ENCODE measurements around the gene ACBD6.

Gene ACBD6

DNA sequence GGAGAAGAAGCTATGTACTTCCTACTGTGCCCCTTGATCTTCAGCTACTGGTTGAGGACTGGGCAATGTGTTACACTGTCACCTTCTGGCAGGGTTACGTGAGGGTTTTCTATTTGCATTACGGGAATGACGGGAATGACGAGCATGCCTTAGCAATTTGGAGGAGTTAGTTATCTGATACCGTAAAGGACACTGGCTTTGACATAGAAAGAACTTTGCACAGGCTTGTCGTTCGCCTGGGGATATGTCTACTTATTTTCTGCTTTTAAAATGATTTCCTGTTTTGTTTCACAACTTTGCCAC is 19.8 kb upstream of the ACBD6 start:
- DNase-seq (ENCODE audit: low read depth in 1 of 2, low spot score in 1 of 2) = peak in 1 of 2 experiments; percentile 64
- no peak for TF ChIP-seq JUND (IDR thresholded peaks at IDR 0.05; ENCODE audit: low read depth)
- in situ Hi-C loops (cut with HindIII; ENCODE audit: low pct_unique_long_range_greater_than_20kb, low sequenced_read_pairs) = loop anchor here (10.0 kb wide), 1 partner anchor 643 kb away; no protein-coding TSS in a partner anchor

DNA sequence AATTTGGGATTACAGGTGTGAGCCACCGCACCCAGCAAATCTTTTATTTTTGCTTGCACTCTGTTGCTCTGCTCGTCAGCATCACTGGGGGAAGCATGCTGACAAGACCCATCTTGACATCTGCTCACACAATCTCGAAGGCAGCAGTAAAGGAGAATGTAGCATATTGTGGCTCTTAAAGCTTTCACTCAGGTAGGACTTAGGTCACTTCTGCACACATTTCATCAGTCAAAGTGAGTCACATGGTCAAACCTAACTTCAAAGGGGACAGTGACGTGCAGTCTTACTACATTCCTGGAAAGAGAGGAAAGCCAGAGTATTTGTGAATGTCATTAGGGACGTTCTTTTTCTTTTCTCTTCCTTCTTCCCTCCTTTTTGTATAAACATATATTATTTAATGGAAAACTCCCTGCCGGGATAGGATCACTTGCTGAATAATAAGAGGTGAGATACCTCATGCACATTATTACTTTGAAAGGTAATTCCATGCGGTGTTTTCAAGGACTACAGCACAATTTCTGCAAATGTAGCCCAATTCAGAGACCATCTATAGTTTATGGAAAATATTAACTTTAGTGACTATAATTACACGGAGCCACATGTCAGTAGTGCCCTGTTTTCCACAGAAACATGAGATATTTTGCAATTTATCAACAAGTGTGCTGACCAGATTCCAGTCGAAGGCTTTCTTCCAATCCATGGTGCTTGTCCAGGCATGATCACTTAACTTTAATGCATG is 19.3 kb upstream of the ACBD6 start:
- peak in 1 of 2 experiments; percentile 37 for DNase-seq (ENCODE audit: low read depth in 1 of 2, low spot score in 1 of 2)
- in situ Hi-C loops (cut with HindIII; ENCODE audit: low pct_unique_long_range_greater_than_20kb, low sequenced_read_pairs) = loop anchor here (10.0 kb wide), 1 partner anchor 643 kb away; no protein-coding TSS in a partner anchor
- TF ChIP-seq JUND (IDR thresholded peaks at IDR 0.05; ENCODE audit: low read depth) = no peak

DNA sequence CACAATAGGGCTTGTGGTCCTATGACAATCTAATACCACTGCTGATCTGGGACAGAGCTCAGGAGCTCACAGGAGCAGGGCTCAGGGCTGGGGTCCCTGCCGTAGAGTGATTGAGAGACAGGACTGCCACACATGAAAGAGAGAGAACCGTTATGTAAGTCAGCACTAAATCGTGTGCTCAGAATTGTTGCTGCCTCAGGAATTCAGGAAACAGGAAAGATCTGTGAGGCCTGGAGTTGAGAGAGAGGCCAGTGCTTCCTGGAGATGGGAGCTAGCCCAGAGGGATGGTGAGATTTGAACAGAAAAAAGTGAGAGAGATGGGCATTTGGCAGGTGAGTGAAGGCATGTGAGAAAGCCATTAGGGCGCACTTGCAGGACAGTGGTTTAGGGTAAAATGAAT is 17.5 kb upstream of the ACBD6 start:
- in situ Hi-C loops (cut with HindIII; ENCODE audit: low pct_unique_long_range_greater_than_20kb, low sequenced_read_pairs) = loop anchor here (10.0 kb wide), 1 partner anchor 645 kb away; no protein-coding TSS in a partner anchor
- DNase-seq (ENCODE audit: low read depth in 1 of 2, low spot score in 1 of 2) = no peak
- no peak for TF ChIP-seq JUND (IDR thresholded peaks at IDR 0.05; ENCODE audit: low read depth)

DNA sequence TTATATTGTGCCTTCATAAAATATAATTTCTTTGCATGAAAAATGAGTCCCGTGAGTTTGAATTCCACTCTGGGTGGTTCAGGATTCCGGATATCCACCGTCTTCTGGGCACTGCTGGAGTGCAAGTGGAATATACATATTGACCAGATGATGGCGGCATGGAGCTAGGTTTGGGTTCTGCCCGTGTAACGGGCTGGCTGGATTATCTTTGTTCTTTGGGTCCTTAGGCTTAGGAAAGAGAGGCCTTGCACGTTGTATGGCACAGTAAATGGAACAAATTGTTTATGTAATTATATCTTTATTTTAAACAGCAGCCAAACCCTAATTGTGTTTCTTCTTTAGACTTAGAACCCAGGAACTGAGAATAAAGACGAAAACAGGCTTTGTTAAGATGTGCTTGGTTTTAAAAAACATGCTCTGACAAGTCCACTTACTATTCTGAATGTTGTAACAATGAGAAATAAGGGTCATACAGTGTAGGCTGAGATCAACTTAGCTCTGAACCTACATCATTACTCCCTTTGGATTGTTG is 13.5 kb upstream of the ACBD6 start:
- no peak for TF ChIP-seq JUND (IDR thresholded peaks at IDR 0.05; ENCODE audit: low read depth)
- peak; percentile 65 to 83 for DNase-seq (ENCODE audit: low read depth in 1 of 2, low spot score in 1 of 2)
- in situ Hi-C loops (cut with HindIII; ENCODE audit: low pct_unique_long_range_greater_than_20kb, low sequenced_read_pairs) = no loop called here

DNA sequence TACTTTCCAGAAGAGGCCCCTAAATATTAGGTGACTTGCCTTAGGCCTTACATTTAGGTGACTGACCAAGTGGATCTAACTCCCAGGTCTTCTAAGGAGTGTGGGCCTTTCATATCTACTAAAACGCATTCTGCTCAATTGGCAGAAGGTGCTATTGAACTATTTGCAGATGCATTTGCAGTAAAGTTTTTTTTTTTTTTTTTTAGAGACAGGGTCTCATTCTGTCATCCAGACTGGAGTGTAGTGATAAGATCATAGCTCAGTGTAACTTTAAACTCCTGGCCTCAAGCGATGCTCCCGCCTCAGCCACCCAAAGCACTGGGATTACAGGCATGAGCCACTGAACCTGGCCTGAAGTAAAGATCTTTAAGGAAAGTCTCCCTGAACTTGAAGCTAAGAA is 13.0 kb upstream of the ACBD6 start:
- no peak for TF ChIP-seq JUND (IDR thresholded peaks at IDR 0.05; ENCODE audit: low read depth)
- DNase-seq (ENCODE audit: low read depth in 1 of 2, low spot score in 1 of 2) = no peak
- in situ Hi-C loops (cut with HindIII; ENCODE audit: low pct_unique_long_range_greater_than_20kb, low sequenced_read_pairs) = no loop called here

DNA sequence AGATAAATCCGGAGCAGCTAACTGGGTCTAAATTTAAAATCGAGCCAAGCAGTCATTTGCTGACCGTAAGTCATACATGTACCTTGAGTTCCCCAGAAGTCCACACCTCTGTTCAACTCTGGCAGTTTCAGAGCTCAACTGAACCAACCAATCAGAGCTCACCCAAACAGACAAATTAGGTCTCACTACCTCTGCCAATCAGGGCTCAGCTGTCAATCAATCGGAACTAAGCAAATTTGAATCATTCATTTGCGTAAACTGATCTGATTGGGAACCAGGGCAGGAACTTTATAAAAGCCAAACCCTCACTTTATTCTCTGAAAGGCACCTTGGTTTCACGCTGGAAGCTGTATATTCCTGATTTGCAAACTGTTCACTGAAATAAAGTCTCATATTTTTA is 11.2 kb upstream of the ACBD6 start:
- DNase-seq (ENCODE audit: low read depth in 1 of 2, low spot score in 1 of 2) = peak in 1 of 2 experiments; percentile 34
- TF ChIP-seq JUND (IDR thresholded peaks at IDR 0.05; ENCODE audit: low read depth) = no peak
- in situ Hi-C loops (cut with HindIII; ENCODE audit: low pct_unique_long_range_greater_than_20kb, low sequenced_read_pairs) = no loop called here

DNA sequence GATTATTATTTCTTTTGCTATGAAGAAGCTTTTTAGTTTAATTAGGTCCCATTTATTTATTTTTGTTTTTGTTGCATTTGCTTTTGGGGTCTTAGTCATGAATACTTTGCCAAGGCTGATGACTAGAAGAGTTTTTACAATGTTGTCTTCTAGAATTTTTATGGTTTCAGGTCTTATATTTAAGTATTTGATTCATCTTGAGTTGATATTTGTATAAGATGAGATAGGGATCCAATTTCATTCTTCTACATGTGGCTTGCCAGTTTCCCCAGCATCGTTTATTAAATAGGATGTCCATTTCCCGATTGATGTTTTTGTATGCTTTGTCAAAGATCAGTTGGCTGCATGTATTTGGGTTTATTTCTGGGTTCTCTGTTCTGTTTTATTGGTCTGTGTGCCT is 8.5 kb upstream of the ACBD6 start:
- no peak for TF ChIP-seq JUND (IDR thresholded peaks at IDR 0.05; ENCODE audit: low read depth)
- DNase-seq (ENCODE audit: low read depth in 1 of 2, low spot score in 1 of 2) = no peak
- in situ Hi-C loops (cut with HindIII; ENCODE audit: low pct_unique_long_range_greater_than_20kb, low sequenced_read_pairs) = no loop called here

DNA sequence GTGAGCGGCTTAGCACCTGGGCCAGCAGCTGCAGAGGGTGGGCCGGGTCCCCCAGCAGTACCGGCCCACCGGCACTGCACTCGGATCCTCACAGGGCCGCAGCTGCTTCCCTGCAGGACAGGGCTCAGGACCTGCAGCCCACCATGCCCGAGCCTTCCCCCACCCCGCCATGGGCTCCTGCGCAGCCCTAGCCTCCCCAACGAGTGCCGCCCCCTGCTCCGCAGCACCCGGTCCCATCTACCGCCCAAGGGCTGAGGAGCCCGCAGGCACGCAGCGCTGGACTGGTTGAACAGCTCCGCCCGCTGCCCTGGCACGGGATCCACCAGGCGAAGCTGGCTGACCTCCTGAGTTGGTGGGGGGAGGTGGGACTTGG is 6.3 kb upstream of the ACBD6 start:
- in situ Hi-C loops (cut with HindIII; ENCODE audit: low pct_unique_long_range_greater_than_20kb, low sequenced_read_pairs) = no loop called here
- TF ChIP-seq JUND (IDR thresholded peaks at IDR 0.05; ENCODE audit: low read depth) = no peak
- DNase-seq (ENCODE audit: low read depth in 1 of 2, low spot score in 1 of 2) = no peak

DNA sequence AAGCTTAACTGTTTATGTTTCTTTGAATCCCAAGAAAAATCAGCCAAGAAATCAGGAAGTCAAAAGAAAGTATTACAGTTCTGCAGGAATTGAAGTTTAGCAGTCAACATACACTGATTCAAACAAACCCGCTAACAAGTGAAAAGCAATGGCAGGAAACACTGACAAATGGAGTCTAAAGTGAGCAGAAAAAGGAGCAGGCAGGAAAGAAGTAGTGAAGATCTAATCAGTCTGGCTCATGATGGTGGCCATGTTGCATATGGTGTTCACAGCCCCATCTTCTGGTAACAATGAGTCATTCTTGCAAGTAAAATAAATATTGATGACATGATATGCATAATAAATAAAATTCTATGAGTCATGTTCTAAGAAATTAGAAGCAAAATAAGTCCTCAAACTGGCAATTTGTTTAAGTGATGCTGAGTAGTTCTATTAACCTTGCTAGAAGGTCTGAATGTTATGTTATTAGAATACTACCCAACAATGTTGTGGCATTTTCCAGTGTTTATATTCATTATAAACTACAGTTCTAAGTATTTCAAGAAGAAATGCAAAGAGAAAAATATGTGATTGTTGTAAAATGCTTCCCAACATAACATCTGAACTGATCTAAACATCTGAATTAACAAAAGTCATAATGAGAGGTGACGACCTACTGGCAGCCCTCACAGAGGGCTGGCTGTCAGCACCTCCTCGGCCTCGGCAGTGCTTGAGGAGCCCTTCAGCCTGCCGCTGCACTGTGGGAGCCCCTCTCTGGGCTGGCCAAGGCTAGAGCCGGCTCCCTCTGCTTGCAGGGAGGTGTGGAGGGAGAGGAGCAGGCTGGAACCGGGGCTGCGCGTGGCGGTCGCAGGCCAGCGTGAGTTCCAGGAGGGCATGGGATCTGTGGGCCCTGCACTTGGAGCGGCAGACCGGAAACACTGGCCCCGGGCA is 5.7 kb upstream of the ACBD6 start:
- peak; percentile 24 to 53 for DNase-seq (ENCODE audit: low read depth in 1 of 2, low spot score in 1 of 2)
- TF ChIP-seq JUND (IDR thresholded peaks at IDR 0.05; ENCODE audit: low read depth) = no peak
- in situ Hi-C loops (cut with HindIII; ENCODE audit: low pct_unique_long_range_greater_than_20kb, low sequenced_read_pairs) = no loop called here

DNA sequence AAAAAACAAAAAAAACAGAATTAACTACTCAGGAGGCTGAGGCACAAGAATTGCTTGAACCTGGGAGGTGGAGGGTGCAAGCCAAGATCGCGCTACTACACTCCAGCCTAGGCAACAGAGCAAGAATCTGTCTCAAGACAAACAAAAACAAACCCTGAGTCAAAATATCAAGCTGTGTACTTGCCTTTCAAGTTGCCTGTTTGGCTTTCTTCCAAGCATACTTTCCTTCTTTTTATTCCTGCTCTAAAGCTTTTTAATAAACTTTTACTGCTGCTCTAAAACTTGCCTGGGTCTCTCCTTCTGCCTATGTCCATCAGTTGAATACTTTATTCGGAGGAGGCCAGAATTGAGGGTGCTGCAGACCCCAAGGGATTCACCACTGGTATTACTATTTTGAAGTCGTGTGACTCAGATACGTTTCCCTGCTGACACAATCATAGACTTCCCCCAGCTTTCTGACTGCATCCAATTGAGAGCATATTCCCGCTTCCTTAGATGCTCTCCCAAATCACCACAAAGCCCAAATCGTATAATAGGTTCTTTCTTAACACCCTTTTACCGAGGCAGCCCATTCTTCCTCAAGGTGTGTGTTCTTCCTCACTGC is 3.5 kb upstream of the ACBD6 start:
- no peak for TF ChIP-seq JUND (IDR thresholded peaks at IDR 0.05; ENCODE audit: low read depth)
- in situ Hi-C loops (cut with HindIII; ENCODE audit: low pct_unique_long_range_greater_than_20kb, low sequenced_read_pairs) = no loop called here
- no peak for DNase-seq (ENCODE audit: low read depth in 1 of 2, low spot score in 1 of 2)

DNA sequence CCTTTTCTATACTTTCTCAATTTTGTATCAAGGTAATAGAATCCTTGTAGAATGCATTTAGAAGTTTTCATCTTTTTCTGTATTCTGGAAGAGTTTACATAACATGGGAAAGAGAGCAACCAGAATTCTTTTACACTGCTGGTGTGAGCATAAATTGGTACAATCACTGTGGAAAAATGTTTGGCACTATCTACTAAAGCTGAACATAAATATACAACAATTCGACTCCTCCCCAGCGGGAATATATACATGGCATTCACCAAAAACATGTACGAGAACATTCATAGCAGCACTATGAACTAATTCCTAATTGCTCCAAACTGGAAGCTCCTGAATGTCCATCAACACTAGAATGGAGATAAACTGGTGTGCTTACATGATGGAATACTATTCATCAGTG is 1.8 kb upstream of the ACBD6 start:
- in situ Hi-C loops (cut with HindIII; ENCODE audit: low pct_unique_long_range_greater_than_20kb, low sequenced_read_pairs) = no loop called here
- TF ChIP-seq JUND (IDR thresholded peaks at IDR 0.05; ENCODE audit: low read depth) = no peak
- DNase-seq (ENCODE audit: low read depth in 1 of 2, low spot score in 1 of 2) = no peak

DNA sequence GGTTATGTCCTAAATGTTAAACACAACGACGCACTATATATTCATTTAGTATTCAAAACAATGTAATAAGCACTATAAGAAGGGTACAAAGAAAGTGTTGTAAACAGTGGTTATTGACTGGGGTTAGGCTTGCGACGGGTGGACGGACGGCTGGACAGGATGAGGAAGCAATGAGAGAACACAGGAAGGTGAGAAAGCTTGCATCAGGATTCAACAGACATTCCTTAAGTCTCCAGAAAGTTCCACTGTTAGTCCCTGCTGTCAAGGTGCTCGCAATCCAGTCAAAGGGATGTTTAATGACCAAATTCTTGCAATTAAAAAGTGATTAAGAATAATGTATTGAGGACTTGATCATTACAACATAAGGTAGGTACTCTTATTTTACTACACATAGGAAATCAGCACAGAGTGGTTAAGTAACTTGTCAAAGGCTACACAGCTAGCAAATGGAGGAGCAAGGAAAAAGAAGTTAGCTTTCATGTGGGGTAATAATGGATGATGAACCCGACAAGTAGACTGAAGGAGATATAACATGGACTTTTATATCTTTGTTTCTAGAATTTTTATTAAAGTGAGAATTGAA is 994 bp upstream of the ACBD6 start:
- DNase-seq (ENCODE audit: low read depth in 1 of 2, low spot score in 1 of 2) = peak in 1 of 2 experiments; percentile 48
- in situ Hi-C loops (cut with HindIII; ENCODE audit: low pct_unique_long_range_greater_than_20kb, low sequenced_read_pairs) = no loop called here
- no peak for TF ChIP-seq JUND (IDR thresholded peaks at IDR 0.05; ENCODE audit: low read depth)

Measured in T47D (cell line).